ENCODE data around the gene PCSK6.

Gene PCSK6

DNA sequence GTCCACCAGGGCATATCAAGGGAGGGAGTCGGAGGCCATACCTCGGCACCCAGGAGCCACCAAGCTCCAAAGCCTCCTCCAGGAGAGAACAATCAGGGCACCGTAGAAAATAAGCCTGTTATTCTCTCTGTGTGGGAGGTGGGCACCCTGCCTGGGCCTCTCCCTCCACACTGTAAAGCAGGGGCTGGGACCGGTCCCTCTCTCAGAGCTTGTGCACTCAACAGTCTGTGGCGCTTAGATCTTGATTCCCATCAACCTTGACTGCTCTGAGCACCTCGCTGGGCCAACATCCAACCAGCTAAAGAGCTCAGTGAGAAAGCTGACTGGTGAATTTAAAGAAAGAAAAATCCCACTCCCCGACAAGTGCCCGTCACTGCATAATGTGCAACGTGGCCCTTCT, 53.0 kb downstream of the PCSK6 start:
- DNase-seq (ENCODE audit: extremely low read depth, insufficient read length): no peak
- no peaks in the 10 kb centered on the region; the same call in none of the 2 replicates for H3K27me3 ChIP-seq (replicated peaks; ENCODE audit: control insufficient read depth, insufficient read depth, low read length)
- TF ChIP-seq, protein P1, sequence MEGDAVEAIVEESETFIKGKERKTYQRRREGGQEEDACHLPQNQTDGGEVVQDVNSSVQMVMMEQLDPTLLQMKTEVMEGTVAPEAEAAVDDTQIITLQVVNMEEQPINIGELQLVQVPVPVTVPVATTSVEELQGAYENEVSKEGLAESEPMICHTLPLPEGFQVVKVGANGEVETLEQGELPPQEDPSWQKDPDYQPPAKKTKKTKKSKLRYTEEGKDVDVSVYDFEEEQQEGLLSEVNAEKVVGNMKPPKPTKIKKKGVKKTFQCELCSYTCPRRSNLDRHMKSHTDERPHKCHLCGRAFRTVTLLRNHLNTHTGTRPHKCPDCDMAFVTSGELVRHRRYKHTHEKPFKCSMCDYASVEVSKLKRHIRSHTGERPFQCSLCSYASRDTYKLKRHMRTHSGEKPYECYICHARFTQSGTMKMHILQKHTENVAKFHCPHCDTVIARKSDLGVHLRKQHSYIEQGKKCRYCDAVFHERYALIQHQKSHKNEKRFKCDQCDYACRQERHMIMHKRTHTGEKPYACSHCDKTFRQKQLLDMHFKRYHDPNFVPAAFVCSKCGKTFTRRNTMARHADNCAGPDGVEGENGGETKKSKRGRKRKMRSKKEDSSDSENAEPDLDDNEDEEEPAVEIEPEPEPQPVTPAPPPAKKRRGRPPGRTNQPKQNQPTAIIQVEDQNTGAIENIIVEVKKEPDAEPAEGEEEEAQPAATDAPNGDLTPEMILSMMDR (IDR thresholded peaks at IDR 0.05; ENCODE audit: insufficient read depth, low read length, poor library complexity, severe bottlenecking): no peak
- H3K36me3 ChIP-seq (ENCODE audit: control insufficient read depth, insufficient read depth, low read length): no peaks in the 10 kb centered on the region
- H3K4me3 ChIP-seq (replicated peaks; ENCODE audit: low read depth, low read length): no peak overlapping the region

- TF ChIP-seq, protein P1 (IDR thresholded peaks at IDR 0.05; ENCODE audit: insufficient read depth, low read length, poor library complexity, severe bottlenecking): no peak
- Histone ChIP-seq H3K36me3 (ENCODE audit: control insufficient read depth, insufficient read depth, low read length) (no peaks in the 10 kb centered on the region), H3K27me3 (replicated peaks; ENCODE audit: control insufficient read depth, insufficient read depth, low read length) (no peaks in the 10 kb centered on the region; the same call in none of the 2 replicates), H3K4me3 (replicated peaks; ENCODE audit: low read depth, low read length) (no peak overlapping the region)
- DNase-seq (ENCODE audit: extremely low read depth, insufficient read length): no peak
These were observed 53.7 kb downstream of the PCSK6 start for GRCh38 chr15:101435761-101436160.

- no peaks in the 10 kb centered on the region for H3K36me3 ChIP-seq (ENCODE audit: control insufficient read depth, insufficient read depth, low read length)
- no peaks in the 10 kb centered on the region; the same call in none of the 2 replicates for H3K27me3 ChIP-seq (replicated peaks; ENCODE audit: control insufficient read depth, insufficient read depth, low read length)
- DNase-seq (ENCODE audit: extremely low read depth, insufficient read length): no peak
These were observed 55.2 kb downstream of the PCSK6 start for GRCh38 chr15:101434032-101434920.

DNA sequence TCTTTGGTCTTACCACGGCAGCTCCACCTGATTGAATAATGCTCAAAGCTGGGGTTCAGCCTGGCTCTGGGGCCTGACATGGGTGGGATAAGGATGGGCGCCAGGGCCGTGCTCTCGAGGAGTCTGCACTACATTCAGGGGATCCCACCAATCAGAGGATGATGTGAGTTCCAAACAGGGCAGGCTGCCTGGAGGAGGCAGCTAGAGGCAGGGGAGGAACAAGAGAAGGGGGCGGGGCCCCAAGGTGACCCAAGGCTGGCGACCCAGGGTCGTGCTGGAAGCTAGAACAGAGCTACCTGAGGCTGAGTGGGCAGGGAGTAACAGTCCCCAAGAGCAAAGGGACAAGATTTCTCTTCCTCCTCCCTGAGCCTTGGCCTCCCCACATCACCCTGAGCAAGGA, 56.1 kb downstream of the PCSK6 start:
- Histone ChIP-seq H3K4me3 (replicated peaks; ENCODE audit: low read depth, low read length) (no peak overlapping the region), H3K36me3 (ENCODE audit: control insufficient read depth, insufficient read depth, low read length) (no peaks in the 10 kb centered on the region), H3K27me3 (replicated peaks; ENCODE audit: control insufficient read depth, insufficient read depth, low read length) (no peaks in the 10 kb centered on the region; the same call in 1 of the 2 replicates)
- DNase-seq (ENCODE audit: extremely low read depth, insufficient read length): no peak
- TF ChIP-seq, protein P1 (IDR thresholded peaks at IDR 0.05; ENCODE audit: insufficient read depth, low read length, poor library complexity, severe bottlenecking): no peak

More at GRCh38 chr15:101434032-101434920, 55.2 kb downstream of the PCSK6 start:
- TF ChIP-seq, protein P1 (IDR thresholded peaks at IDR 0.05; ENCODE audit: insufficient read depth, low read length, poor library complexity, severe bottlenecking): no peak
- no peak overlapping the region for H3K4me3 ChIP-seq (replicated peaks; ENCODE audit: low read depth, low read length)

DNA sequence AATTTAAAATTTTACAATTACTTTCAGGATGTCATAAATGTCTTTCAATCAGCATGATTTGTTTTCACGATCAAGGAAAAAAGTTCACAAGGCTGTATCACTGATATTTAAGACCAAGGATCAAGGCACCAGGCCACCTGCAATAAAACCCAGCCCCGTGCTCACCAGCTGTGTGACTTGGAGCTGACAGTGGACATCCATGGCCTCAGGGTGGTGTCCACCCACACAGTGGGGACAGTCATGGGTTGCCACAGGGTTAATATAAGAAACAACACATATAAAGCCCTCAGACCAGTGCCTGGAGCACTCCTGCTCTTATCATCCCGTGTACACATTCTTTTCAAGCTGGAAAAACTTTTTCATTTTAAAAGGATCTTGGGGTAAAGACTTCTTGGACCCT, 56.5 kb downstream of the PCSK6 start:
- H3K4me3 ChIP-seq (replicated peaks; ENCODE audit: low read depth, low read length): no peak overlapping the region
- TF ChIP-seq, protein P1 (IDR thresholded peaks at IDR 0.05; ENCODE audit: insufficient read depth, low read length, poor library complexity, severe bottlenecking): no peak
- DNase-seq (ENCODE audit: extremely low read depth, insufficient read length): no peak
- H3K36me3 ChIP-seq (ENCODE audit: control insufficient read depth, insufficient read depth, low read length): no peaks in the 10 kb centered on the region
- no peaks in the 10 kb centered on the region; the same call in none of the 2 replicates for H3K27me3 ChIP-seq (replicated peaks; ENCODE audit: control insufficient read depth, insufficient read depth, low read length)

Measured in GM06990 (cell line).